DMS 273 treated with DMSO at 0.1 percent for 48 hours (cell line): Measurements from ENCODE around the gene RIN2.
A peak's percentile ranks its signal among the peaks of the same experiment; 100 is the strongest.
"Not testable (repeated sequence)": the region's sequence is repeated elsewhere in the genome, so short reads cannot be mapped to it uniquely, and the experiment has no call there.

Experiments
- DNase-seq: peaks from one replicate; lab custom pipeline; 2025; lab: John Stamatoyannopoulos, UW

RIN2 gene

GRCh38 chr20:19739351-19739750 is 18.7 kb upstream of the RIN2 start:
- no peak for DNase-seq

- DNase-seq, result no peak
Observed at GRCh38 chr20:19740512-19740911, 17.5 kb upstream of the RIN2 start.

GRCh38 chr20:19741924-19742323 is 16.1 kb upstream of the RIN2 start:
- no peak for DNase-seq

DNA sequence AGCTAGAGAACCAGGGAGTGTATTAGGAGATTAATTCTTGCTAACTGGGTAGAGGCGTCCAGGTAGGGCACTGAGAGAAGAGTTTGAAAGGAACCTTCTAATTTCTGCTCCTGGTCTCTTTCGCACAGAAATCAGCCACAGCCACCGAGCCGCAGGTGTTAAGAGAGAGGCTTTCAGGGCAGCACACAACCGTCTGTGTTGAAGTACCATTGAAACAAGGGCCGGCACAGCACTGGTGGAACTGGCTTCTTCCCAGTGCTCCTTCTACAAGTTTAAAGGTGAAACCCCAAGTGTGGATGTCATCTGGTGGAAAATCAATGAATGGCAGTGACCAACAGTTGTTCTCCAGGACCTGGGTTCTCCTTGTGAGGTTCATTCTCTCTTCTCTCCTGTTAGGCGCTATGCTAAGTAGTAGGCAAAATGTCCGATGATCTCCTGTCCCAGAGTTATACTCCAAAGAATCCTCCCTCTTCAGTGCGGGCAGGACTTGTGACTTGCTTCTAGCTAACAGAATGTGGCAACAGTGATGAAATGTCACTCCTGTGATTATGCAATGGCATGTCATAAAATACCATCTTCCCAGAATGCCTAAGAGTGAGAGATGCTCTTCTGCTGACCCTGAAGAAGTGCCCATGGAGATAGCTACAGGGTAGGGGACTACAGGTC is 15.0 kb upstream of the RIN2 start:
- DNase-seq, result no peak

DNA sequence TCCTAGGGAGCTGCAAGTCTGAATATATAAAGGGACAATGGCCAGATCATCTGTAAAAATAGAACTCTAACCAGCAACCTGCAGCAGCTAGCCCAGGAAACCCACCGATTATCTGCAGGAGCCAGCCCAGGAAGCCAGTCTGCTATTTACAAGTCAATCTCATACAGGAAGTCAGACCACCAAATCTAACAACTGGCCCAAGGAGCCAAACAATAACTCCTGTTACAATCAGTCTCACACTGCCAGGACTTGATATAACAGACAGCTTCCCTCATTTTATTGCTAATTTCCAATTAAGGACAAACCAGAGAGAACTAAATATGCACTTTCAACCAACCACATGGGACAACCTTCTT is 14.4 kb upstream of the RIN2 start:
- no peak for DNase-seq

DNA sequence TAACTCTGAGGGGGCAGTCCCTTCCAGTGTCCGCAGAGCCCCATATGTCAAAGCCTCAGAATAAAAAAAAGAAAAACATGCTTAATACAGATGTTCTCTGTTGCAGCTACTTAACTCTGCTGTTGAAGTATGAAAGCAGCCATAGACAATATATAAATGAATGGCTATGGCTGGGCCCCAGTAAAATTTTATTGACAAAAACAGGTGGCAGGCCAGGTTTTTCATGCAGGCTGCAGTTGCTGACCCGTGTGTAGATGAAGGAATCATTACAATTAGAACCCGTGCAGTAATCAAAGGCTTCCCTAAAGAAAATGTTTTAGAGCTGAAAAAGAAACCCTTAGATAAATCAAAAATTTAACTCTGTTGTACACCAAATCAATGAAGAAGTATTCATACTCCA is 13.0 kb upstream of the RIN2 start:
- DNase-seq, result no peak

- DNase-seq, result no peak
Observed at GRCh38 chr20:19745584-19745983, 12.5 kb upstream of the RIN2 start.

DNA sequence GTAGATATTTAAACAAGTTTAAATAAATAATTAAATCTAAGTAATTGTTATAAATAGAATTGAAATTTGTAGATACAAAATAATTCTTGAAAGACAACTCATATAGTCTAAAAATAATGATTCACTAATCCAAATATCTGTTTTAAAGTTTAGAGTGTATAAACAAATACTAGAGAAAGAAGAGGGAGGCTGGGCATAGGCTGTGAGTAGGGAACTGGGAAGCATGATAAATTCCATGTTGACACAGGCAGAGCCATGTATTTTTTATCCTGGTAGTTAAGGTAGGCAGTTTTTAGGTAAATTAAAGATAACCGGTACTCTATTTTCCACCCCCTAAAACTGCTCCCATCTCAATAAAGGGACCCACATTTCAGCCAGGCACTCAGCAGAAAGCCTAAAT is 11.7 kb upstream of the RIN2 start:
- no peak for DNase-seq

GRCh38 chr20:19747903-19748302 is 10.2 kb upstream of the RIN2 start:
- no peak for DNase-seq

GRCh38 chr20:19748681-19749080 is 9.4 kb upstream of the RIN2 start:
- no peak for DNase-seq

GRCh38 chr20:19749618-19750071 is 8.4 kb upstream of the RIN2 start:
- DNase-seq, result no peak

GRCh38 chr20:19750101-19750606 is 7.9 kb upstream of the RIN2 start:
- no peak for DNase-seq

DNA sequence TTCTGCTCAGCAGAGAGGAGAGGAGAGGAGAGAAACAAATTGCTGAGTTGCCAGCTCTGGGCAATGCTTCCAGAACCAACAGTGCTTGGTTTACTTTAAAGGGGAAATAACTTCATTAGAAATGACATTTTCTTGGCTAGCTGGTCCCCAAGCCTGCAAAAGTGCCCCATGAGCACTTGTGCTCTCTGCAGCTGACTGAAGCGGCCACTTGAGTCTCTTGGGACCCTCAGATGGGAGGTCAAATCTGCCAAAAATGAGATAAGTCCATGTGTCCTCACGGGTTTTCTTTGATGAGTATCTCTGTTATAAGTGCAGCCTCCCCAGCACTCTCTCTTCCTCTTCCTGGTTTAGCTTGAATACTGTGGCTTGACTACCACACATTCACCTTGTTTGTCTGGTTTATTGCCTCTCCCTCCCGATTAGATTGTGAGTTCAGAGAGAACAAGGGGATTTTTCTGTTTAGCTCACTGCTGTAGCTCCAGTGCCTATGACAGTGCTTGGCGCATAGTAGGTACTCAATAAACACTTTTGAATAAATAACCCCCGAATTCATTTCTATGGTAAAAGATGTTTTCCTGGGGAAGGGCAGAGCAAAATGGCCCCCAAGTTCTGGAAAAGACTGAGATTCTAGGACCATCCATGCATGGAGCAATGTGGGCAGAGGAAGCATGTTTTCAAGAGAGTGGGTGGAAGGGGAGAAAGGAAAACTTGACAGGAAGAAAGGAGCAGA is 7.0 kb upstream of the RIN2 start:
- no peak for DNase-seq

DNA sequence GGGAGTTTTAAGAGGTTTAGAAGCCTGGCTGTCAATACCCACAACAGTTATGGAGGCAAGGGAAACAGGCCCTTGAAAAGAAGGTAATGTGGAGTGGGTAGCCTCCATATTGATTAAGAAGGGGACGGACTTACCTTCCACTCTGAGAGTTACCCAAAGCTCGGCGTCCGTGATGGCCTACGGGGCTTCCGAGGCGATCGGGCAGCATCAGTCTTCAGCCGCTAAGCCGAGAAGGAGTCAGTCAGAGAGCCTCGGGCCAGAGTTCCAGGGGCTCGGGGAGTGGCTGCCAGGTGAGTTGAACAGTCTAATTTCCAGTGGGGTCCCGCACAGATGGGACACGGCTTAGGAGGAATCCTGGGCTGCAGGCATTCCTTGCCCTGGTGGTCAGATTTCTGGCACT is 3.9 kb upstream of the RIN2 start:
- not testable (repeated sequence) for DNase-seq

DNA sequence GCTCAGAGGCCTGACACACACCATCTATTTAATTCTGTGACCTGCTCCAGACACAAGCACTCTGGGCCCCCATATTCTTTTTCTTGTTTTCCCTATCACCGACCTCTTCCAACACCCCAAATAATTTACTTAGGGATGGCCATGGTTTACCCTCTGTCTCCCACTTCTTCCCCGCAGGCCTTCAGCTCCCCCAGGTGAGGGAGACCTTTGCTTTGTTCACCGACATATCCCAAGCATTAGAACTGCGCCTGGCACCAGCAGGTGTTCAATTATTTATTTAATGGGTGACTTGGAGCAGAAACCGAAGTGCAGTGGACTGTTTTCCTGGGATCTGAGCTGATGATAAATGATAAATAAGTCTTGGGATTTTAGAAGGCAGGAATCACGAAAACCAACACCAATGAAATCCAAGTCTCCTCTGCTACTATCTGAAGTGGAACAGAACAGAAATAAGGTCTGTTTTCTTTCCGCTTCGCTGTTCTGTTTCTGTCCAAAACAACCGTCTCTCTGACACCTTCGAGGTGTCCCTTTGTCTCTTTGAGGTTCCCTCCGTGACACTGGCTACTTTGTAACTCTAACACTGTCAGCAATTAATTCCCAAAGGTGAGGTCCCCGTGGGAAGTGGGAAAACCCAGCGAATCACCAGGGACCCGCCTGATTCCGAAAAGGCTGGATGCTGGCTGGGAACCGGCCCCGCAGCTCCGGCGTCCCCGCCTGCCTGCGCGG is 1.1 kb upstream of the RIN2 start:
- DNase-seq, result no peak

- peak; percentile 82 for DNase-seq
Observed at GRCh38 chr20:19757487-19758132, 448 bp upstream of the RIN2 start.

DNA sequence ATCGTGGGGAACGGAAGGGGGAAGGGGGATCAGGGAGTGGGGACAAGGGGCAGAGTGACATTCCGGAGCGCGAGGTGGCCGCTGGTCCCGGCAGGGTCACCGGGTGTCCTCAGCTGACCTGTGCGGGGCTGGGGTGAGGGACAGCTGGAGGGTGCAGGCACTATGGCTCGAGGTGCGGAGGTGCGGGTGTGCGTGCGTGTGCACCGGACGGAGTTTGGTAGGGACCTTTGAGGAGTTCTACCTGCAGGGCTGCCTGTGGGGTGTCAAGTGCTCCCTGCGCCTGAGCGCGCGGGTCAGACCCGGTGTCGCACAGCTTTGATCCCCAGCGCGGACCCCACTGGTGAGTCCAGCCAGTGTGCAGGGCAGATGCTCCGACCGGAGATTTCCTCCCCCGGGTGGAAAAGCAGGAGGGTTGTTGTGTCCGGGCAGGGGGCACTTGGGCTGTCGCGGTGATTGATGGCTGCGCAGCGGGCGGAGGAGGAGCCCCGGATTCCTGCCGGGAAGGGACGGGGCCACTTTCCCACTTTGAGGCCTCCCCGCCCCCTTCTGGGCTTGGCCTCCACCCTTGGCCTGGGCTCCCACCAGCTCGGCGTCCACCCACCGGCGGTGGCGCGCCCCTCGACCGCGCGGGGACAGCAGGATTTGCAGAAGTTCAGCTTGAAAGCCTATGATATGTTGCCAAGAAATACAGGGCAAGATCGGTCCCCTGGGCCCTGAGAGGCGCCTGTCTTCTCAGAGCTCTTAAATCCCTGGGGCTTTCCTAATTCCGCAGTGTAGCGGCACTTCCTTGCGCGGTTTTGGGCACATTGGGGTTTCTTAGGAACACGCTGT is 658 bp downstream of the RIN2 start:
- DNase-seq, result peak; percentile 51

- DNase-seq, result no peak
Observed at GRCh38 chr20:19760371-19760721, 2.3 kb downstream of the RIN2 start.

GRCh38 chr20:19761326-19761725 is 3.3 kb downstream of the RIN2 start:
- DNase-seq, result no peak

DNA sequence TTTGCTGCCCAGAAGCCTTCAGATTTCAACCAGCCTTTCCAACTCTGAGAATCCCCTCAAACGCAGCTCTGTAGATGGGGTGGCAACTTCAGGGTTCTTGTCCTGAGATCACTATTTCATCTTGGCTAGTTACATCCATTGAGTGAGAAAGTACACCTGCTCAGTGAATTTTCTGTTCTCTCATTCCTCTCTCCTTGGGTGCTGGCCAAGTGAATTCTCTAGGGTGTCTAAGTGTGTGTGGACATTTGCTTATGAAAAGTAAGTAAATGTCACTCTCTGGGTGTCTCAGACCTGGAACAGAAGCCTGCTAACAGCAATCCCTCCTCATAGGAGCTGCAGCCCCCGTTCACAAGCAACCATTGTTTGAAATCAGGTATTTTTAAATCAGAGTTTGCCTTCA is 3.8 kb downstream of the RIN2 start:
- DNase-seq, result no peak

DNA sequence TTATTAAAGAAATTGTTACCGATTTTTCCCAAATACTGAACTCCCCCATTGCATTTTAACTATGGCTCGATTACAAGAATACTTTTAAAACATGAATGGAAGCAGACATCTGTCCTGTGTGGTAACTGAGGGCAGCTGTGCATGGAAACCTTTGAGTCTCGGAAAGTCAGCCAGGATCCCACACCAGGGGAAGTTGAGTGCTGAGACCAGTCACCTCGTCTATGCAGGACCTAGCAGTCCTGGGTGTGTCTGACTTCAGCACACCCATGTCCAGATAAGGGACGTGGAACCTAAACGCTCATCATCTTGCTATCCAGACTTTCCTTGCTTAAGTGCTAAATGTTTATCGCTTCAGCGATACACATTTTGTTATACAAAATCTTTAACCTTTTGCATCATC is 6.1 kb downstream of the RIN2 start:
- peak; percentile 59 for DNase-seq

- DNase-seq, result no peak
Observed at GRCh38 chr20:19765266-19765665, 7.2 kb downstream of the RIN2 start.
